Activated CD8-positive, alpha-beta memory T cell treated with anti-CD3 and anti-CD28 coated beads, Interleukin-2, amount 50 U/mL, for 24 hours (primary cell): ENCODE results near the gene SF3B2.
"Not testable (repeated sequence)": the region's sequence is repeated elsewhere in the genome, so short reads cannot be mapped to it uniquely, and the experiment has no call there.

Experiments
- DNase-seq: peaks from one replicate; pipeline ENCODE4 v3.0.0-alpha.2; 2020; ENCODE audit errors: extremely low read depth

Gene SF3B2, protein sequence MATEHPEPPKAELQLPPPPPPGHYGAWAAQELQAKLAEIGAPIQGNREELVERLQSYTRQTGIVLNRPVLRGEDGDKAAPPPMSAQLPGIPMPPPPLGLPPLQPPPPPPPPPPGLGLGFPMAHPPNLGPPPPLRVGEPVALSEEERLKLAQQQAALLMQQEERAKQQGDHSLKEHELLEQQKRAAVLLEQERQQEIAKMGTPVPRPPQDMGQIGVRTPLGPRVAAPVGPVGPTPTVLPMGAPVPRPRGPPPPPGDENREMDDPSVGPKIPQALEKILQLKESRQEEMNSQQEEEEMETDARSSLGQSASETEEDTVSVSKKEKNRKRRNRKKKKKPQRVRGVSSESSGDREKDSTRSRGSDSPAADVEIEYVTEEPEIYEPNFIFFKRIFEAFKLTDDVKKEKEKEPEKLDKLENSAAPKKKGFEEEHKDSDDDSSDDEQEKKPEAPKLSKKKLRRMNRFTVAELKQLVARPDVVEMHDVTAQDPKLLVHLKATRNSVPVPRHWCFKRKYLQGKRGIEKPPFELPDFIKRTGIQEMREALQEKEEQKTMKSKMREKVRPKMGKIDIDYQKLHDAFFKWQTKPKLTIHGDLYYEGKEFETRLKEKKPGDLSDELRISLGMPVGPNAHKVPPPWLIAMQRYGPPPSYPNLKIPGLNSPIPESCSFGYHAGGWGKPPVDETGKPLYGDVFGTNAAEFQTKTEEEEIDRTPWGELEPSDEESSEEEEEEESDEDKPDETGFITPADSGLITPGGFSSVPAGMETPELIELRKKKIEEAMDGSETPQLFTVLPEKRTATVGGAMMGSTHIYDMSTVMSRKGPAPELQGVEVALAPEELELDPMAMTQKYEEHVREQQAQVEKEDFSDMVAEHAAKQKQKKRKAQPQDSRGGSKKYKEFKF

GRCh38 chr11:66051766-66052663, at the start of gene SF3B2:
Gene SF3B2 (plus strand): TSS chr11:66052364. CDS start chr11:66052385, 21 bp downstream.
- peak; percentile 88 for DNase-seq

GRCh38 chr11:66002648-66003225, 49.4 kb upstream of the SF3B2 start:
- no peak for DNase-seq

GRCh38 chr11:66003291-66003690, 48.9 kb upstream of the SF3B2 start:
- no peak for DNase-seq

GRCh38 chr11:66004186-66004585, 48.0 kb upstream of the SF3B2 start:
- no peak for DNase-seq

GRCh38 chr11:66006134-66006890, 45.9 kb upstream of the SF3B2 start:
- no peak for DNase-seq

- no peak for DNase-seq
Measured at GRCh38 chr11:66006891-66007176, 45.3 kb upstream of the SF3B2 start.

- DNase-seq, result no peak
Measured at GRCh38 chr11:66007201-66007634, 44.9 kb upstream of the SF3B2 start.

GRCh38 chr11:66008095-66008467, 44.1 kb upstream of the SF3B2 start:
- DNase-seq, result no peak

DNA sequence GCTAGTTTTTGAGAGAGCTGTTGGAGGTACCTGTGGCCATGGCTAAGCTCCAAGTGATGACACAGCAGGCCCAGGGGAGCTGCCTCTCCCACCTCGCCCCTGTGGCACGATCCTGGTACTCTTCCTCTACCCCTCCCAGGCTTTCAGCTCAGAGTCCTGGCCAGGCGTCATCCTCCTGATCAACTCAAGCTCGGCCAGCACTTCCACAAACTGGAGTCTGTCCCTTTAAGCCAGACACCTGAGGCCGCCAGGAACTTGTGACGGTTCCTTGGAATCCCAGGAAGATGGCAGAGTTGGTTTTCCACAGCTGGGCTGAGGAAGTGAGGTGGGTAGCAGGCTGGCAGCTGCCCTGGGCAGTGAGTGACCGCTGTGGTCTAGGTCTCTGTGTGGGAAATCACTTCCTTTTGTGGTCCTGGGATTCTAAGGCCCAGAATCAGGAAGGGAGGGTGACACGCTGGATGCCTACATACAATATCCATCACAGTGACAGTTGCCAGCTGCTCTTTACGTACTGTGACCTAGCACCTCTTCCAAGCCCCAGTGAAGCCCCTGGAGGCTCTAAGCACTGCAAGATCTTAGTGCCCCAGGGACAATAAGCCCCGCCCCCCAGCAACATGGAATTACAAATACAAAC, 43.6 kb upstream of the SF3B2 start:
- no peak for DNase-seq

DNA sequence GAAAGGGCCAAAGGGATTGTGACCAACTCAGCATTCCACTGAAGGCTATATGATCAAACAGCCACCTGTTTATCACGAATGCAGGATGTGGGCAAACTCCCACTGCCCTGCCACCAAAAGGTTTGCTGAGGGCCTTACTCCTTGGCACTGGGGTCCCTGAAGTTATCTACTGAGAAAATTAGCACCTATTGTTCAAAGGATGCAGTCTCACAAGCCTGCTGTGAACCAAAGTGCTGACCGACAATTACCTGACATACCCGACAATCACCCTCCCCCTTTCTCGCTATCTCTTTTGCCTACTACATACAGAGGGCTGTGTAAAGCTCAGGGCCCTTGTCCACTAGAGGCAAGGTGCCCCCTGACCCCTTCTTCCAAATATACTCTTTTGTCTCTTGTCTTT, 42.1 kb upstream of the SF3B2 start:
- not testable (repeated sequence) for DNase-seq

GRCh38 chr11:66011239-66011784, 40.9 kb upstream of the SF3B2 start:
- DNase-seq, result no peak

DNA sequence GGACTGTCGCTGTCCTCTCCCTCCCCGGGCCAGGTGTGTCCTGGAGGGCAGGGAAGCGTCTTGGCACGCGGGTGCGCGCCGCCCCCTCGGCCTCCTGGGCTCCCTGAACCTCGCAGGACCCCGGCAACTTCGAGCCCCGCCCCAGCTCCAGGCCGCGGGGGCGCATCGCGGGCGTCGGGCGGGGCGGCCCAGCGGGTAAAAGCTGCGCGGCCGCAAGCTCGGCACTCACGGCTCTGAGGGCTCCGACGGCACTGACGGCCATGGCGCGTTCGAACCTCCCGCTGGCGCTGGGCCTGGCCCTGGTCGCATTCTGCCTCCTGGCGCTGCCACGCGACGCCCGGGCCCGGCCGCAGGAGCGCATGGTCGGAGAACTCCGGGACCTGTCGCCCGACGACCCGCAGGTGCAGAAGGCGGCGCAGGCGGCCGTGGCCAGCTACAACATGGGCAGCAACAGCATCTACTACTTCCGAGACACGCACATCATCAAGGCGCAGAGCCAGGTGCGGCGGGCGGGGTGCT, 40.3 kb upstream of the SF3B2 start, which contains the start of gene CST6:
Gene CST6, plus strand, starts transcription at position 224 of the 519 bp plus-strand sequence. Its CDS starts 37 bp downstream, at position 261.
- DNase-seq, result no peak

- DNase-seq, result no peak
Measured at GRCh38 chr11:66012371-66012945, 39.7 kb upstream of the SF3B2 start.

DNA sequence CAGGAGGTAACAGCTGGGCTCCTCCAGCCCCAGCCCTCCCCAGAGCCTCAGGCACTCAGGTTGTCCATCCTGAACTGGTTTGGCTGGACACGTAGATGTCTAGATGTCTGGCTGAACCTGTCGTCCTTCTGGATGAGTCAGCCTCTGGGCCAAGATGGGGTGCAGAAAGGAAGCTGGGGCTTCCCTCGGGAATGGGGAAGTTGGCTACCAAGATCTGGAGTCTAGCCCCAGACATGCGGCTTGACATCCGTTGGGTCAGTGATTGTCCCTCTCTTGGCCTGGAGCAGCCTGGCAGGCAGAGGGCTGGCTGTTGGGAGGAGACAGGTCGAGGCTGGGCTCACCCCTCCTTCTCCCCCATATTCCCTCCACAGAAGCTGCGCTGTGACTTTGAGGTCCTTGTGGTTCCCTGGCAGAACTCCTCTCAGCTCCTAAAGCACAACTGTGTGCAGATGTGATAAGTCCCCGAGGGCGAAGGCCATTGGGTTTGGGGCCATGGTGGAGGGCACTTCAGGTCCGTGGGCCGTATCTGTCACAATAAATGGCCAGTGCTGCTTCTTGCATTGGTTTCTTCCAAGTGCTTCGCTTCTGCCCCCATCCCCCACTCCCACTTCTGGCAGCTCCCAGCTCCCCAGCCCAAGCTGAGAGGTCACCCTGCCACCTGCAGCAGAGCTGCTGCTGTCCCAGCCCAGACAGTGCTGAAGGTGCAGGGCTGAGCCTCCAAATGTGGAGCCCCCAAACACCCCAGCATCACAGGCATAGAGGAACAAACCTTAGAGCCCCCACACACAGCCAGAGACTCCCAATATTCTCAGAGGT, 39.0 kb upstream of the SF3B2 start:
- no peak for DNase-seq

DNA sequence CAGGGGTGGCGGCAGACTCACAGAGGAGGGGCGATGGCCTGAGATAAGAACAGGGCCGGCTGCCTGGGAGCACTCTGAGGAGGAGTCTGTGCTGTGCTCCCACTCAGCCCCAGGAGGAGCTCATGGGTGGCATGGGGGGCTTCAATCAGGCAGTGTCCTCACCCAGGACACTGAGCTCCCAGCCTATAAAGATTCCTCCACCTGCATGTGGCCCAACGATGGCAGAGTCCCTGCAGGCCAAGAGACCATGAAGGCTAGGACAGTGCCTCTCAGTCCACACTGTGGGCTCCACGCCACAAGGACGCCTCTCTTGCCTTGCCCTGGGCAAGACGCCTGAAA, 38.4 kb upstream of the SF3B2 start:
- no peak for DNase-seq

DNA sequence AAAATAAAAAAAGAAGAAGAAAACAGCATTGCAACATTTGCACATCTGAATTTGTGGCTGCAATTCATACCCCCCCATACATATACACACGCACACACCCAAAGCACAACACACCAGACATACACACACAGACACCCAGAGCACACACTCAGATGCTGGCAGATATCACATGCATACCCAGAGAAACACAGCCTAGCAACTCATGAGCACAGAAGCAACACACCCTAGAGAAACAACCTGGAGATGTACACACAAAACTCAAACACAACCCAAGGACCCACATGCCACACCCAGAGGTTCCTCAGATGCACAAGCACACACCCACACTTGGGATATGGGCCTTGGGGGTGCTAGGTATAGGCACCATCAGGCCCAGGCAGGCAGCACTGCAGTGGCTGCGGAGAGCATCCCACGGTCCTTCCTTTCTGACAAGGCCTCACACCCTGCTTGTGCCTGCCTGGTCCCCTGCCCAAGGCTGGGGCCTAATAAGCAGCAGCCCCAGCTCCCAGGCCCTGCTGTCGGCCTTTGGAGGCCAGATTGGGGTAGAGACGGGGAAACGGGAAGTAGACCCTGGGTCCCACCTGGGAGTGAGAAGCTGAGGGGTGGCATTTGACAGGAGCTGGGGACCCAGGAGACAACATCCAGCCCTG, 37.2 kb upstream of the SF3B2 start:
- DNase-seq, result no peak

DNA sequence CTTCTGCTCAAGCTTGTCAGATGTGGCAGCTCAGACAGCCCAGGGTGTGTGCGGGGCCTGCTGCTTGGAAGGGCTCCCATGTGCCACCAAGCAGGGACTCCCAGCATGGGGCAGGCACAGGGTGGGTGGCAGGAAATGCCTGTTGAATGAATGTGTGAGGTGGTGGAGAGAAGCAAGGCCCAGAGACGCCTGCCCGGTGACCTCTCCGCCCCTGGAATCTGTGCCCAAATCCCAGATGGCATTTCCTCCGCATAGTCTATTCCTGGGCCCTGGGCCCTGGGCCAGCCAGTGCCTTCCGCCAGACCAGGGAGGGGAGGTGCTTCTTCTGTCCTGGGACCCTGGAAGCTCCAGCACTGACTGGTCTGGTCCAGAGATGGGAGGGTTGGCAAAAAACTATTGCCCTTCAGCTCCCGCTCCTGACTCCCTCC, 36.7 kb upstream of the SF3B2 start:
- no peak for DNase-seq
